HCT116 (cell line): ENCODE data around the gene TCFL5. TPM values are rescaled to one million over a fixed set of nuclear protein-coding genes. Genes with fewer than 3 reads are reported as not detected.

ENCODE experiments used
- ATAC-seq: fragments of 200-7000 bp; cut with Tn5 transposase; 2 replicates; pipeline ENCODE4 v1.9.1; 2020; ENCODE audit warnings: mild to moderate bottlenecking, moderate library complexity
- BruUV-seq: library from RNA; stranded (reverse); fragments of 400-500 nt; replicated peaks from 2 replicates; lab custom pipeline; 2021; lab: Mats Ljungman, UMichigan
- CTCF ChIA-PET: fragments of 300-600 bp; sonication (Branson Sonifier 250); formaldehyde crosslinking; loops from one replicate; lab custom pipeline; 2021; ENCODE audit warnings: antibody characterized with exemption; lab: Charles Lee
- POLR2A ChIA-PET: fragments of 300-600, 350-600 bp; sonication (Branson Sonifier 250); formaldehyde crosslinking; loops from one replicate; lab custom pipeline; 2021; ENCODE audit warnings: antibody characterized with exemption; lab: Charles Lee
- RAD21 ChIA-PET, 2 experiments: fragments of 300-600 bp; sonication (Branson Sonifier 250); formaldehyde crosslinking; loops; one replicate each; lab custom pipeline; 2023; ENCODE audit warnings: low total read pairs in 2 of 2; ENCODE audit not compliant: uncharacterized antibody in 2 of 2, unreplicated experiment in 2 of 2, low non-redundant PET in 1 of 2; lab: Charles Lee
- DNase-seq: peaks from one replicate; pipeline ENCODE4 v3.0.0-alpha.2; 2010; ENCODE audit warnings: low read depth, low spot score
- H2AFZ ChIP-seq: fragments of 200-600 bp; shearing (Covaris generic), sonication (generic); 2 replicates; pipeline ENCODE4 v1.6.1; 2017; ENCODE audit warnings: low read depth, mixed run types, mixed read lengths, antibody characterized with exemption, low read length; ENCODE audit not compliant: poor library complexity, severe bottlenecking
- H3K27ac ChIP-seq: 2 replicates; pipeline ENCODE4 v1.5.1; 2012; ENCODE audit warnings: low read depth, low read length
- H3K27me3 ChIP-seq: fragments of 200-600 bp; sonication (generic); 2 replicates; pipeline ENCODE4 v1.6.1; 2016; ENCODE audit warnings: mixed run types, low read length, mixed read lengths; ENCODE audit not compliant: insufficient read depth
- H3K36me3 ChIP-seq, 2 experiments: fragments of 200-500 bp in 1 of 2; fragments of 200-600 bp in 1 of 2; sonication (Bioruptor generic) in 1 of 2; sonication (generic) in 1 of 2; 2 replicates each; pipeline versions ENCODE4 v1.5.1 to v1.6.1; 2014 to 2016; ENCODE audit warnings: low read length in 2 of 2, inconsistent platforms in 1 of 2, mixed read lengths in 1 of 2, mixed run types in 1 of 2; ENCODE audit not compliant: insufficient read depth in 2 of 2, control insufficient read depth in 1 of 2
- H3K4me1 ChIP-seq, 2 experiments: fragments of 200-600 bp in 1 of 2; sonication (generic) in 1 of 2; 2 replicates each; pipeline versions ENCODE4 v1.5.1 to v1.6.1; 2012 to 2017; ENCODE audit warnings: low read length in 2 of 2, inconsistent platforms in 1 of 2, mild to moderate bottlenecking in 1 of 2, mixed read lengths in 1 of 2, mixed run types in 1 of 2, moderate library complexity in 1 of 2; ENCODE audit not compliant: insufficient read depth in 2 of 2, control insufficient read depth in 1 of 2
- H3K4me2 ChIP-seq: fragments of 200-600 bp; sonication (generic); 2 replicates; pipeline ENCODE4 v1.6.1; 2017; ENCODE audit warnings: mixed run types, low read length, mixed read lengths
- H3K4me3 ChIP-seq, 2 experiments: fragments of 200-600 bp in 1 of 2; sonication (generic) in 1 of 2; replicated peaks in 1 of 2; 2 replicates each; pipeline ENCODE4 v1.5.1; 2011 to 2016; ENCODE audit warnings: low read length in 2 of 2, control low read depth in 1 of 2, low read depth in 1 of 2, mild to moderate bottlenecking in 1 of 2, mixed read lengths in 1 of 2, mixed run types in 1 of 2
- H3K79me2 ChIP-seq: fragments of 200-600 bp; sonication (generic); 2 replicates; pipeline ENCODE4 v1.6.1; 2017; ENCODE audit warnings: mild to moderate bottlenecking, mixed run types, low read length, moderate library complexity, mixed read lengths; ENCODE audit not compliant: insufficient read depth
- H3K9ac ChIP-seq: fragments of 200-600 bp; sonication (generic); 2 replicates; pipeline ENCODE4 v1.6.1; 2016; ENCODE audit warnings: low read length, mixed read lengths
- H3K9me2 ChIP-seq: fragments of 200-600 bp; sonication (generic), shearing (Covaris generic); 2 replicates; pipeline ENCODE4 v1.6.1; 2017; ENCODE audit warnings: mixed run types, mild to moderate bottlenecking, moderate library complexity; ENCODE audit not compliant: insufficient read depth
- H3K9me3 ChIP-seq, 2 experiments: fragments of 200-500 bp in 1 of 2; fragments of 200-600 bp in 1 of 2; sonication (Bioruptor generic) in 1 of 2; sonication (generic) in 1 of 2; 2 replicates each; pipeline ENCODE4 v1.6.1; 2014 to 2017; ENCODE audit warnings: low read length in 2 of 2, mixed read lengths in 2 of 2, inconsistent platforms in 1 of 2, low read depth in 1 of 2, mild to moderate bottlenecking in 1 of 2, mixed run types in 1 of 2, moderate library complexity in 1 of 2; ENCODE audit not compliant: control insufficient read depth in 1 of 2, insufficient read depth in 1 of 2
- H4K20me1 ChIP-seq: fragments of 200-600 bp; sonication (generic), shearing (Covaris generic); 2 replicates; pipeline ENCODE4 v1.6.1; 2017; ENCODE audit warnings: mixed run types, mild to moderate bottlenecking, moderate library complexity; ENCODE audit not compliant: insufficient read depth
- FOSL1 ChIP-seq: IDR thresholded peaks from 2 replicates; pipeline ENCODE4 v1.6.1; 2012; ENCODE audit warnings: low read depth
- POLR2AphosphoS5 ChIP-seq: IDR thresholded peaks from 2 replicates; pipeline ENCODE4 v1.6.1; 2011; ENCODE audit warnings: mild to moderate bottlenecking, low read depth, low read length, moderate library complexity
- SRF ChIP-seq: IDR thresholded peaks from 2 replicates; pipeline ENCODE4 v1.6.1; 2012; ENCODE audit warnings: low read depth
- intact Hi-C: fragments of 100-400 bp; cut with micrococcal nuclease; formaldehyde crosslinking; loops from 2 replicates; pipeline ENCODE4 v1.10.0; 2022
- total RNA-seq: library from RNA; stranded (reverse); gene quantifications from one replicate; pipeline ENCODE4 v1.2.1, GENCODE V29; 2021; ENCODE audit not compliant: unreplicated experiment

Gene TCFL5
- total RNA-seq, 1 experiment from 2014 or later, result 20.4 TPM

DNA sequence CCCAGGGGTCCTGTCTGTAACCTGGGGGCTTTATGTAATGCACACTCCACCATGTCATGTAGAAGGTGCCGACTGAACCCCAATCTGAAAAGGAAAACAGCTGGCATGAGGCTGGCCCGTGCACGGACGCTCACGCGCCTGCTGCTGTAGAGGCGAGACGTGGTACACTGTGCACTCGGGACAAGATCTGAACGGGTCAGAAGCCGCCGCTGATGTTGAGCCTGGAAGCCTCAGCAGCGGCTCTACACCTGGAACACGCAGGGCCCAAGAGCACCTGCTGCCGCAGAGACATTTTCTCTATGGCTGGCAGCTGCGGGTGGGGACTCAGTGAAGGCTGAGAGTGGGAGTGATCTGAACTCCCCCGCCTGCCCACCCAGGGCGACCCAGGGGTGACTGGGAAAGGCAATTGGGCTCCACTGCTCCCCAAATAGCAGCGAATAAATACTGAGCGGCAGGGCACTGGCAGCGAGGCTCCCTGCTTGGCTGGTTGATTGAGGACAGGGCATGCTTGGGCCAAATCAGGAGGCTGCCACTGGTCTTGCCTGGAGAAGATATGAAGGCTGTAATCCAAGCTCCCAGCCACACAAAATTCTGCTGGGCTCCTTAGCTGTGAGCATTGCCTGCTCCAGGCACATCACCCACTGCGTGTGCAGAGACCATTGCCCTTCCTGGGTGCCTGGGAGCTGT lies 59.5 kb downstream of the TCFL5 start:
- no peak overlapping the region for H3K4me2 ChIP-seq
- peaks cover 19 to 36% of the 10 kb centered on the region in 2 experiments; a peak in 3 of 4 replicates for H3K36me3 ChIP-seq
- intact Hi-C loops, result loop anchor here (10.0 kb wide), 1 partner anchor 497 kb away; the partner anchor contains the start of gene ADRM1
- no peak overlapping the region for H3K4me3 ChIP-seq
- ChIA-PET RAD21 (no interaction called here), CTCF (no interaction called here)
- no peaks in the 10 kb centered on the region for H3K9me2 ChIP-seq
- H3K4me1 ChIP-seq, result peaks cover 26 to 38% of the 10 kb centered on the region in 2 experiments
- DNase-seq (no peak), ATAC-seq (no peak)
- no peak for TF ChIP-seq FOSL1
- TF ChIP-seq, all 23 proteins: peak for 0
- Histone ChIP-seq H3K9me3 (no peaks in the 10 kb centered on the region), H3K9ac (no peak overlapping the region), H3K27me3 (no peaks in the 10 kb centered on the region), H4K20me1 (no peaks in the 10 kb centered on the region), H3K27ac (no peak overlapping the region), H2AFZ (no peak overlapping the region), H3K79me2 (peaks cover 46% of the 10 kb centered on the region)
- POLR2A ChIA-PET, result no interaction called here
- no TSS peak for BruUV-seq

- Histone ChIP-seq H2AFZ (no peak overlapping the region), H3K27ac (no peak overlapping the region), H3K36me3 (peaks cover 19 to 37% of the 10 kb centered on the region in 2 experiments; a peak in 3 of 4 replicates), H3K27me3 (no peaks in the 10 kb centered on the region), H3K4me1 (peaks cover 21 to 34% of the 10 kb centered on the region in 2 experiments), H4K20me1 (no peaks in the 10 kb centered on the region), H3K79me2 (peaks cover 43% of the 10 kb centered on the region), H3K9me3 (no peaks in the 10 kb centered on the region), H3K4me2 (no peak overlapping the region), H3K9ac (no peak overlapping the region), H3K9me2 (no peaks in the 10 kb centered on the region), H3K4me3 (no peak overlapping the region)
- ChIA-PET POLR2A (no interaction called here), RAD21 (no interaction called here), CTCF (no interaction called here)
- intact Hi-C loops, result loop anchor here (10.0 kb wide), 1 partner anchor 497 kb away; the partner anchor contains the start of gene ADRM1
- TF ChIP-seq SRF (no peak), POLR2AphosphoS5 (0 out of 2 replicates have a peak, but pooled peaks have one; percentile 27)
- ATAC-seq (no peak), DNase-seq (no peak)
- no TSS peak for BruUV-seq
These were observed 60.2 kb downstream of the TCFL5 start for GRCh38 chr20:62801284-62802010.
